A673 (cell line): Measurements from ENCODE around the gene ARHGEF28. TPM values are rescaled to one million over a fixed set of nuclear protein-coding genes. Genes with fewer than 3 reads are reported as not detected.

Experiments used
- BruUV-seq: library from RNA; stranded (reverse); fragments of 400-500 nt; replicated peaks from 2 replicates; lab custom pipeline; 2021; lab: Mats Ljungman, UMichigan
- CTCF ChIA-PET: fragments of 300-600 bp; sonication (Branson Sonifier 250); formaldehyde crosslinking; loops from one replicate; lab custom pipeline; 2022; ENCODE audit warnings: antibody characterized with exemption; lab: Charles Lee
- POLR2A ChIA-PET: fragments of 300-600 bp; sonication (Branson Sonifier 250); formaldehyde crosslinking; loops from one replicate; lab custom pipeline; 2022; ENCODE audit warnings: antibody characterized with exemption; ENCODE audit not compliant: low non-redundant PET; lab: Charles Lee
- DNase-seq: peaks from one replicate; pipeline ENCODE4 v3.0.0-alpha.2; 2015; ENCODE audit warnings: low spot score
- H3K27ac ChIP-seq: fragments of 200-600 bp; sonication (generic); 2 replicates; pipeline ENCODE4 v1.5.1; 2016; ENCODE audit warnings: mixed run types, low read depth, mild to moderate bottlenecking, mixed read lengths, antibody characterized with exemption, low read length; ENCODE audit not compliant: poor library complexity, severe bottlenecking
- H3K27me3 ChIP-seq: fragments of 200-600 bp; sonication (generic); replicated peaks from 2 replicates; pipeline ENCODE4 v1.6.1; 2017; ENCODE audit warnings: mixed run types, low read depth, mild to moderate bottlenecking, mixed read lengths, antibody characterized with exemption, low read length; ENCODE audit not compliant: insufficient read depth, poor library complexity
- H3K36me3 ChIP-seq: fragments of 200-600 bp; sonication (generic); 2 replicates; pipeline ENCODE4 v1.6.1; 2016; ENCODE audit warnings: mixed run types, mild to moderate bottlenecking, mixed read lengths, antibody characterized with exemption, low read length; ENCODE audit not compliant: insufficient read depth, poor library complexity, severe bottlenecking
- H3K4me1 ChIP-seq: fragments of 200-600 bp; sonication (generic); 2 replicates; pipeline ENCODE4 v1.6.1; 2017; ENCODE audit warnings: mixed run types, mild to moderate bottlenecking, mixed read lengths, antibody characterized with exemption, low read length; ENCODE audit not compliant: insufficient read depth, poor library complexity, severe bottlenecking
- H3K4me3 ChIP-seq: fragments of 200-600 bp; sonication (generic); 2 replicates; pipeline ENCODE4 v1.5.1; 2016; ENCODE audit warnings: low read depth, mixed run types, mild to moderate bottlenecking, mixed read lengths, low read length; ENCODE audit not compliant: poor library complexity, severe bottlenecking
- H3K9me3 ChIP-seq: fragments of 200-600 bp; sonication (generic); 2 replicates; pipeline ENCODE4 v1.6.1; 2016; ENCODE audit warnings: mixed run types, low read depth, mild to moderate bottlenecking, mixed read lengths, antibody characterized with exemption, low read length; ENCODE audit not compliant: poor library complexity, severe bottlenecking
- EZH2 ChIP-seq: fragments of 200-600 bp; sonication (generic); IDR thresholded peaks from 2 replicates; pipeline ENCODE4 v1.6.1; 2017; ENCODE audit warnings: borderline replicate concordance, low read depth, mild to moderate bottlenecking, mixed read lengths, antibody characterized with exemption, low read length; ENCODE audit not compliant: poor library complexity, severe bottlenecking
- intact Hi-C: fragments of 100-400 bp; cut with micrococcal nuclease; formaldehyde crosslinking; loops from one replicate; pipeline ENCODE4 v1.10.0; 2022; ENCODE audit not compliant: unreplicated experiment
- total RNA-seq: library from RNA; stranded (reverse); gene quantifications from 2 replicates; pipeline ENCODE4 v1.2.3, GENCODE V29; 2021
- TF ChIP-seq, protein P1 (sequence below): fragments of 300-800, 200-600 bp; sonication (generic); conservative IDR thresholded peaks from 2 replicates; pipeline ENCODE4 v1.5.1; 2017; ENCODE audit warnings: low read depth, mild to moderate bottlenecking, antibody characterized with exemption, low read length, moderate library complexity, mixed read lengths

The ARHGEF28 gene
- total RNA-seq, 1 experiment from 2014 or later = 3.4 TPM

DNA sequence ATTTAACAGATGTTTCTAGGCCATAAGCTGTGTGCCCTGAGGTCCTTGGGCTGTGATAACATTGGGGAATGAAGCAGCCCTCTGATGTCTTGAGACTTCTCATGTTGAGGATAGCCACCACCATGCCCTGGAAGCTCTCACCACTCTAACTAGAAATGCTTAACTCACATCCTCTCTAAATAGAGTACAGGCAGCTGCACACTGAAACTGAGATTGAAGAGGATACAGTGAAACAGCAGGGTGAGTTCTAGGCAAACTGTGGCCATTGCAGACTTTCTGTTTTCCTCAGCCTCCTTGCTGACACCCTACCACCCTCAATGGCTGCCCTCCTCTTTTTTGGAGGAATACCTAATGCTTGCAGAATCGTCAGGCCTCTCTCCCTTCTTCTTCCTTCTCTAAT, 38.1 kb upstream of the ARHGEF28 start:
- no peak for TF ChIP-seq EZH2

DNA sequence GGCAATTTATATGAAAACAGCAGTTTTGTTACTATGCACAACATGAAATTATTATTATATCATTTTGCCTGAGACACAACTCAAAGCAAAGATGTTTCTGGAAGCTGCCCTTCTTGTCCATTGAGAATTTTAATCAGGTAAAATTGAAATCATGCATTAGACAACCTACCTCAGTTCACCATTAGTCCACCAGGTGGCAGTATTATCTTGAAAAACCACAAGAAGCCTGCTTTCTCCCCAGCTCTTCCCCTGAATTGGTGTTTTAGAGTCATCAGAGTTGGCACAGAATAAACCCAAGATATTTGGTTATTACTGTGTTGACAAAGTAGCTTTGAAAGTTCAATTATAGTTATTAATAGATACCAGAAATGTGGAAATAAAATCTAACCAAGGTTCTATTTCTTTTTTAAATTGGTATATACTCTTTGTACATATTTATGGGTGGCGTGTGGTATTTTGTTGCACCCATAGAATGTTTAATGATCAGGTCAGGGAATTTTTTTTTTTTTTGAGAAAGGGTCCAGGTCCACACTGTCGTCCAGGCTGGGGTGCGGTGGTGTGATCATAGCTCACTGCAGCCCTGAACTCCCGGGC, 34.8 kb upstream of the ARHGEF28 start:
- intact Hi-C loops = loop anchor here (1.0 to 2.0 kb wide), 4 partner anchors 201 to 1058 kb away; partner anchors contain the start of gene ENC1
- Histone ChIP-seq H3K4me1 (no peaks in the 10 kb centered on the region), H3K36me3 (no peaks in the 10 kb centered on the region), H3K9me3 (no peaks in the 10 kb centered on the region), H3K27ac (no peak overlapping the region), H3K4me3 (no peak overlapping the region), H3K27me3 (no peaks in the 10 kb centered on the region)
- ChIA-PET CTCF (interaction anchor here (0.6 to 2.3 kb wide), 8 partner anchors 14 to 1058 kb away, joined by 3 to 25 read pairs (median 6); partner anchors contain the start of gene ENC1), POLR2A (interaction anchor here (0.6 kb wide), 2 partner anchors 17 to 203 kb away, joined by 4 to 8 read pairs; no protein-coding TSS in a partner anchor)
- DNase-seq = peak; percentile 84
- BruUV-seq = no TSS peak
- TF ChIP-seq, protein P1, sequence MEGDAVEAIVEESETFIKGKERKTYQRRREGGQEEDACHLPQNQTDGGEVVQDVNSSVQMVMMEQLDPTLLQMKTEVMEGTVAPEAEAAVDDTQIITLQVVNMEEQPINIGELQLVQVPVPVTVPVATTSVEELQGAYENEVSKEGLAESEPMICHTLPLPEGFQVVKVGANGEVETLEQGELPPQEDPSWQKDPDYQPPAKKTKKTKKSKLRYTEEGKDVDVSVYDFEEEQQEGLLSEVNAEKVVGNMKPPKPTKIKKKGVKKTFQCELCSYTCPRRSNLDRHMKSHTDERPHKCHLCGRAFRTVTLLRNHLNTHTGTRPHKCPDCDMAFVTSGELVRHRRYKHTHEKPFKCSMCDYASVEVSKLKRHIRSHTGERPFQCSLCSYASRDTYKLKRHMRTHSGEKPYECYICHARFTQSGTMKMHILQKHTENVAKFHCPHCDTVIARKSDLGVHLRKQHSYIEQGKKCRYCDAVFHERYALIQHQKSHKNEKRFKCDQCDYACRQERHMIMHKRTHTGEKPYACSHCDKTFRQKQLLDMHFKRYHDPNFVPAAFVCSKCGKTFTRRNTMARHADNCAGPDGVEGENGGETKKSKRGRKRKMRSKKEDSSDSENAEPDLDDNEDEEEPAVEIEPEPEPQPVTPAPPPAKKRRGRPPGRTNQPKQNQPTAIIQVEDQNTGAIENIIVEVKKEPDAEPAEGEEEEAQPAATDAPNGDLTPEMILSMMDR = peak; percentile 83
- no peak for TF ChIP-seq EZH2

More for the DNA sequence above, 38.1 kb upstream of the ARHGEF28 start:
- intact Hi-C loops = no loop called here
- ChIA-PET POLR2A (no interaction called here), CTCF (interaction anchor here (0.6 kb wide), 1 partner anchor 11 kb away, joined by 10 read pairs; no protein-coding TSS in a partner anchor)
- DNase-seq = no peak
- BruUV-seq = no TSS peak
- H3K27ac ChIP-seq = no peak overlapping the region
- no peak overlapping the region for H3K4me3 ChIP-seq
- no peaks in the 10 kb centered on the region for H3K9me3 ChIP-seq
- no peaks in the 10 kb centered on the region for H3K36me3 ChIP-seq
- H3K27me3 ChIP-seq = no peaks in the 10 kb centered on the region
- H3K4me1 ChIP-seq = no peaks in the 10 kb centered on the region

DNA sequence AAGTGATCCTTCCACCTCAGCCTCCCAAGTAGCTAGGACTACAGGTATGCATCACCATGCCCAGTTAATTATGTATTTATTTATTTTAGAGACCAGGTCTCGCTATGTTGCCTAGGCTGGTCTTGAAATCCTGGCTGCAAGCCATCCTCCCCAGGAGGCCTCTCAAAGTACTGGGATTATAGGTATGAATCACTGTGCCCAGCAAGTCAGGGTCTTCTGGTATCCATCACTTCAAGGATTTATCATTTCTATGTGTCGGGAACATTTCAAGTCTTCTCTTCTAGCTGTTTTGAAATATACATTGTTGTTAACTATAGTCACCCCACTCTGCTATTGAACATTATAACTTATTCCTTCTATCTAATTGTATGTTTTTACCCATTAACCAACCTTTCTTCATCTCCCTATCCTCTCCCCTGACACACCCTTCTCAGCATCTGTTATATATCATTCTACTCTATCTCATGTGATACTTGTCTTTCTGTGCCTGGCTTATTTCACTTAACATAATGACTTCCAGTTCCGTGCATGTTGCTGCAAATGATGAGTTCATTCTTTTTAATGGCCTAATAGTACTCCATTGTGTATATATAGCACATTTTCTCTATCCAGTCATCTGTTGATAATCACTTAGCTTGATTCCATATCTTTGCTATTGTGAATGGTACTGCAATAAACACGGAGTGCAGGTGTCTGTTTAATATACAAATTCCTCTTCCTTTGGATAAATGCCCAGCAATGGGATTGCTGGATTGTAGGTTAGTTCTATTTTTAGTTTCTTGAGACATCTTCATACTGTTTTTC, 34.1 kb upstream of the ARHGEF28 start:
- no TSS peak for BruUV-seq
- no peaks in the 10 kb centered on the region for H3K9me3 ChIP-seq
- no peaks in the 10 kb centered on the region for H3K36me3 ChIP-seq
- CTCF ChIA-PET = interaction anchor here (0.6 to 2.3 kb wide), 6 partner anchors 101 to 1057 kb away, joined by 3 to 25 read pairs (median 6); partner anchors contain the start of gene ENC1
- intact Hi-C loops = loop anchor here (1.0 to 2.0 kb wide), 4 partner anchors 200 to 1057 kb away; partner anchors contain the start of gene ENC1
- DNase-seq = peak; percentile 39
- H3K27me3 ChIP-seq = no peaks in the 10 kb centered on the region
- POLR2A ChIA-PET = no interaction called here
- no peak overlapping the region for H3K4me3 ChIP-seq
- TF ChIP-seq, protein P1 = no peak
- no peak for TF ChIP-seq EZH2
- no peak overlapping the region for H3K27ac ChIP-seq
- no peaks in the 10 kb centered on the region for H3K4me1 ChIP-seq
